ENCODE measurements around the gene C4orf51. TPM values are rescaled to one million over a fixed set of nuclear protein-coding genes. Genes with fewer than 3 reads are reported as not detected.

Gene C4orf51
- total and polyA plus RNA-seq, 2 of the 8 experiments (the other 6 are each of a cell fraction or from before 2014, with no cell fraction given) = 0.54 TPM; not detected in 1

DNA sequence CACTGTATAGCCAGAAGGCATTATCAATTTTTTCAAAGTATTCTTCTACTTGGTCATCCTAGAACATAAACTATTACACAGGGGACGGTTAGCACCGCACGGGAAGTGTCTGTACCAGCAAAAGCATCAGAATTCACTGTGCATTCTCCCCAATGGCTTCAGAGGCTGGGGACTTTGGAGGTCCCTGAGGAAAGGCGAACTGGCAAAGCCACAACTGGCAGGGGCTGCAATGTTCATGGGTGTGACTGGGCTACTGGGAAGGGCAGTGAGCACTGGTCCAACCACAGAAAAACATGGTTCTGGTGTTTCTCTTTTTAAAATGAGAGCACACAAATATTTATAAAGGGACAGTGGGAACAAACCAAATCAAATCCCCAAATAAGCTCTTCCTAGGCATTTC is 83.5 kb downstream of the C4orf51 start:
- FAIRE-seq = no peak
- WGBS, 2 experiments (ENCODE audit: extremely low coverage in 1 of 2, insufficient coverage in 1 of 2, insufficient read length in 1 of 2, insufficient replicate concordance in 2 of 2, low coverage in 1 of 2, low lambda C conversion rate in 2 of 2, missing lambda C conversion rate in 1 of 2) = 93% methylated on average over 4 of the region's 4 CpGs; no CpG with 5 or more reads in 1 of the 2 experiments
- TF ChIP-seq, protein P1, sequence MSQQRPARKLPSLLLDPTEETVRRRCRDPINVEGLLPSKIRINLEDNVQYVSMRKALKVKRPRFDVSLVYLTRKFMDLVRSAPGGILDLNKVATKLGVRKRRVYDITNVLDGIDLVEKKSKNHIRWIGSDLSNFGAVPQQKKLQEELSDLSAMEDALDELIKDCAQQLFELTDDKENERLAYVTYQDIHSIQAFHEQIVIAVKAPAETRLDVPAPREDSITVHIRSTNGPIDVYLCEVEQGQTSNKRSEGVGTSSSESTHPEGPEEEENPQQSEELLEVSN (IDR thresholded peaks at IDR 0.05) = no peak
- no peak for TF ChIP-seq SUZ12 (IDR thresholded peaks at IDR 0.05; ENCODE audit: low read length)
- TF ChIP-seq BCL11A (IDR thresholded peaks at IDR 0.05; ENCODE audit: low read depth in 2 of 2, low read length in 2 of 2) = no peak
- no peak for TF ChIP-seq HDAC2 (IDR thresholded peaks at IDR 0.05; ENCODE audit: borderline replicate concordance in 1 of 2, low read depth in 2 of 2, low read length in 2 of 2)
- no peak for TF ChIP-seq NRF1 (IDR thresholded peaks at IDR 0.05; ENCODE audit: low read depth, low read length)
- TF ChIP-seq SP4 (IDR thresholded peaks at IDR 0.05; ENCODE audit: low read length) = no peak
- TF ChIP-seq BRCA1 (IDR thresholded peaks at IDR 0.05; ENCODE audit: low read depth, low read length) = no peak
- TF ChIP-seq SRF (IDR thresholded peaks at IDR 0.05; ENCODE audit: low read depth, low read length) = no peak
- TF ChIP-seq CBX8 (IDR thresholded peaks at IDR 0.05; ENCODE audit: borderline replicate concordance, low read depth, low read length) = no peak
- no peak for TF ChIP-seq EZH2 (IDR thresholded peaks at IDR 0.05; ENCODE audit: low read depth, low read length, severe bottlenecking)
- TF ChIP-seq SIN3A (conservative IDR thresholded peaks at IDR 0.05 in 1 of 2, IDR thresholded peaks at IDR 0.05 in 1 of 2; ENCODE audit: low read depth in 1 of 2, low read length in 2 of 2) = no peak
- TF ChIP-seq MAFK (IDR thresholded peaks at IDR 0.05; ENCODE audit: low read depth, low read length) = no peak
- no peak for TF ChIP-seq KDM4A (IDR thresholded peaks at IDR 0.05; ENCODE audit: low read depth, low read length, severe bottlenecking)

More for the DNA sequence above, 83.5 kb downstream of the C4orf51 start:
- H2BK20ac ChIP-seq (ENCODE audit: low read length) = no peak overlapping the region
- H4K91ac ChIP-seq (replicated peaks; ENCODE audit: insufficient read length, low read length) = no peak overlapping the region
- no peaks in the 10 kb centered on the region for H3K79me1 ChIP-seq (ENCODE audit: low read depth, low read length)
- H3K14ac ChIP-seq (ENCODE audit: insufficient read length) = no peak overlapping the region
- no peak overlapping the region for H3K56ac ChIP-seq (replicated peaks; ENCODE audit: insufficient read length, low read depth, low read length)
- no peak overlapping the region for H2AK5ac ChIP-seq (ENCODE audit: low read depth, low read length)
- no peak overlapping the region for H4K5ac ChIP-seq (ENCODE audit: insufficient read length, low read depth, low read length)
- H3K79me2 ChIP-seq (ENCODE audit: control insufficient read depth in 1 of 2, insufficient read depth in 2 of 2, low read length in 2 of 2) = no peaks in the 10 kb centered on the region
- no peak overlapping the region for H3K18ac ChIP-seq (ENCODE audit: extremely low read depth, low read length)
- ChIA-PET POLR2A (ENCODE audit: partially characterized antibody) (interaction anchor here (0.8 kb wide), 1 partner anchor 12 kb away, joined by 4 read pairs; no protein-coding TSS in a partner anchor), CTCF (ENCODE audit: partially characterized antibody) (interaction anchor here (0.7 to 1.4 kb wide), 4 partner anchors 26 to 1493 kb away, joined by 3 to 4 read pairs (median 3); no protein-coding TSS in a partner anchor)
- no peak overlapping the region for H3K9ac ChIP-seq (replicated peaks in 1 of 4; ENCODE audit: extremely low read depth in 1 of 4, low read depth in 3 of 4, low read length in 3 of 4)
- H2BK5ac ChIP-seq (ENCODE audit: low read depth, low read length) = no peak overlapping the region
- no peaks in the 10 kb centered on the region for H3K27me3 ChIP-seq (replicated peaks in 1 of 4; ENCODE audit: control insufficient read depth in 3 of 4, extremely low read depth in 1 of 4, insufficient read depth in 3 of 4, low read length in 3 of 4)
- H3K36me3 ChIP-seq (ENCODE audit: control insufficient read depth in 2 of 4, insufficient read depth in 4 of 4, low read length in 3 of 4) = peaks cover 14 to 56% (median 42%) of the 10 kb centered on the region in 4 experiments
- DNase-seq (ENCODE audit: low read depth in 1 of 2, low spot score in 2 of 2) = no peak
- H2AFZ ChIP-seq (ENCODE audit: low read length) = no peak overlapping the region
- H4K8ac ChIP-seq (ENCODE audit: extremely low read depth, insufficient read depth, low read length) = no peak overlapping the region
- no peak overlapping the region for H3K4ac ChIP-seq (replicated peaks; ENCODE audit: insufficient read length, low read depth, low read length)
- no peak overlapping the region for H2BK120ac ChIP-seq (replicated peaks; ENCODE audit: low read depth, low read length)
- H3K4me3 ChIP-seq (ENCODE audit: extremely low read depth in 1 of 4, insufficient read depth in 2 of 4, low read depth in 3 of 4, low read length in 4 of 4) = no peak overlapping the region
- H3K4me2 ChIP-seq (ENCODE audit: insufficient read depth in 1 of 2, low read depth in 2 of 2, low read length in 2 of 2) = no peak overlapping the region
- no peaks in the 10 kb centered on the region for H3K9me3 ChIP-seq (ENCODE audit: insufficient read depth in 2 of 2, low read depth in 1 of 2, low read length in 1 of 2)
- H3K27ac ChIP-seq (ENCODE audit: low read depth, low read length) = no peak overlapping the region
- no peak overlapping the region for H2BK12ac ChIP-seq (ENCODE audit: low read depth, low read length)
- H3K23me2 ChIP-seq (ENCODE audit: low read depth, low read length) = no peaks in the 10 kb centered on the region
- H4K20me1 ChIP-seq (replicated peaks in 1 of 2; ENCODE audit: control insufficient read depth in 1 of 2, insufficient read depth in 2 of 2, low read length in 2 of 2) = no peaks in the 10 kb centered on the region
- no peaks in the 10 kb centered on the region for H3K4me1 ChIP-seq (replicated peaks in 1 of 4; ENCODE audit: control insufficient read depth in 3 of 4, insufficient read depth in 4 of 4, low read length in 3 of 4)
- no peak overlapping the region for H3K23ac ChIP-seq (ENCODE audit: insufficient read length)
- no peak overlapping the region for H2BK15ac ChIP-seq (ENCODE audit: low read length)

All from H1 (cell line).